Gastroesophageal sphincter (tissue), 3 donors: ENCODE data around the gene ZSWIM4.

Experiments used
- POLR2A ChIP-seq, 2 donors: fragments of 450-650 bp; IDR thresholded peaks; one replicate each; pipeline ENCODE4 v1.6.1; 2017; ENCODE audit warnings: antibody characterized with exemption in 2 of 2, mild to moderate bottlenecking in 2 of 2, moderate library complexity in 1 of 2
- POLR2AphosphoS5 ChIP-seq: sonication (generic); formaldehyde crosslinking; IDR thresholded peaks from one replicate; pipeline ENCODE4 v1.6.1; 2017; ENCODE audit warnings: antibody characterized with exemption
- TF ChIP-seq, protein P1 (sequence below), 4 experiments: fragments of 200-600 bp in 2 of 4; fragments of 450-650 bp in 2 of 4; sonication (generic) in 1 of 4; IDR thresholded peaks; one replicate each; pipeline ENCODE4 v1.5.1; 2017 to 2019; ENCODE audit warnings: antibody characterized with exemption in 4 of 4, mild to moderate bottlenecking in 2 of 4, moderate library complexity in 2 of 4

DNA sequence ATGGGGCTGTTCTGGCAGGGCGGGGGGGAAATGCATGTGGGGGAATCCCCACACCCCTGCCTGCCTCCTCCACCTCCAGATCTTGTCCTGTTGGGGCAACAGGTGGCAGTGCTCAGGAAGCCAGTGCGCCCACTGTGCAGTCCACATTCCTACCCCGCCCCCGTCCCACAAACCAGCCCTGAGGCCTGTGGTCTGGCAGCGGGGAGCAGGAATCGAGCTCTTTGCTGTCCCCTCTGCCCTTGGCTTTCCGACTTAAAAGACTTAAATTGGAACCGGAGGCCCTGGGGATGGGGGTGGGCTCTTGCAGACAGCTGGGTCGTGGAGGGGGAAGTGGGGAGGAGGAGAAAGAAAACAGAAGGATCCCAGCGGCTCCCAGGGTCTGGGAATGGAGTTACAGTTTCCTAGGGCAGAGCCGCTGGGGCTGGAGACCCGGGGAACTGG lies 86.0 kb downstream of the ZSWIM4 start:
- TF ChIP-seq, protein P1, sequence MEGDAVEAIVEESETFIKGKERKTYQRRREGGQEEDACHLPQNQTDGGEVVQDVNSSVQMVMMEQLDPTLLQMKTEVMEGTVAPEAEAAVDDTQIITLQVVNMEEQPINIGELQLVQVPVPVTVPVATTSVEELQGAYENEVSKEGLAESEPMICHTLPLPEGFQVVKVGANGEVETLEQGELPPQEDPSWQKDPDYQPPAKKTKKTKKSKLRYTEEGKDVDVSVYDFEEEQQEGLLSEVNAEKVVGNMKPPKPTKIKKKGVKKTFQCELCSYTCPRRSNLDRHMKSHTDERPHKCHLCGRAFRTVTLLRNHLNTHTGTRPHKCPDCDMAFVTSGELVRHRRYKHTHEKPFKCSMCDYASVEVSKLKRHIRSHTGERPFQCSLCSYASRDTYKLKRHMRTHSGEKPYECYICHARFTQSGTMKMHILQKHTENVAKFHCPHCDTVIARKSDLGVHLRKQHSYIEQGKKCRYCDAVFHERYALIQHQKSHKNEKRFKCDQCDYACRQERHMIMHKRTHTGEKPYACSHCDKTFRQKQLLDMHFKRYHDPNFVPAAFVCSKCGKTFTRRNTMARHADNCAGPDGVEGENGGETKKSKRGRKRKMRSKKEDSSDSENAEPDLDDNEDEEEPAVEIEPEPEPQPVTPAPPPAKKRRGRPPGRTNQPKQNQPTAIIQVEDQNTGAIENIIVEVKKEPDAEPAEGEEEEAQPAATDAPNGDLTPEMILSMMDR (IDR thresholded peaks at IDR 0.05), result no peak
- TF ChIP-seq POLR2A (IDR thresholded peaks at IDR 0.05), result no peak
- no peak for TF ChIP-seq POLR2AphosphoS5
